ENCODE data around the gene WDR89.
"Not testable (repeated sequence)": the region's sequence is repeated elsewhere in the genome, so short reads cannot be mapped to it uniquely, and the experiment has no call there.

The WDR89 gene

DNA sequence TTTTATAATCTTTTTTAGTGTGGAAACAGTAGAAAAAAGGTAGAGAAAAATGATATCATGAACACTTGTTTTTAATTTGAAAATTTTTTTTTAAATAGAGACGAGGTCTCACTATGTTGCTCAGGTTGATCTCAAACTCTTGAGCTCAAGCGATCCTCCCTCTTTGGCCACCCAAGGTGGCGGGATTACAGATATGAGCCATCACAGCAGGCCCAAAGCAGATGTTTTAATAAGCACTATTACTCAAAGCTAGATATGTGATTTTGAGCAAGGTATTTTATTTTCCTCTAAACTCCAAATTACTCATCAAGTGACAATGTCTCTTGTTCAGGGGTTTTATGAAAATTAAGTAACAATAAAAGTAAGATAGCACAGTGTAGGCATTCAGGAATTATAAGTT lies 10.7 kb upstream of the WDR89 start:
- DNase-seq: peak; percentile 35

DNA sequence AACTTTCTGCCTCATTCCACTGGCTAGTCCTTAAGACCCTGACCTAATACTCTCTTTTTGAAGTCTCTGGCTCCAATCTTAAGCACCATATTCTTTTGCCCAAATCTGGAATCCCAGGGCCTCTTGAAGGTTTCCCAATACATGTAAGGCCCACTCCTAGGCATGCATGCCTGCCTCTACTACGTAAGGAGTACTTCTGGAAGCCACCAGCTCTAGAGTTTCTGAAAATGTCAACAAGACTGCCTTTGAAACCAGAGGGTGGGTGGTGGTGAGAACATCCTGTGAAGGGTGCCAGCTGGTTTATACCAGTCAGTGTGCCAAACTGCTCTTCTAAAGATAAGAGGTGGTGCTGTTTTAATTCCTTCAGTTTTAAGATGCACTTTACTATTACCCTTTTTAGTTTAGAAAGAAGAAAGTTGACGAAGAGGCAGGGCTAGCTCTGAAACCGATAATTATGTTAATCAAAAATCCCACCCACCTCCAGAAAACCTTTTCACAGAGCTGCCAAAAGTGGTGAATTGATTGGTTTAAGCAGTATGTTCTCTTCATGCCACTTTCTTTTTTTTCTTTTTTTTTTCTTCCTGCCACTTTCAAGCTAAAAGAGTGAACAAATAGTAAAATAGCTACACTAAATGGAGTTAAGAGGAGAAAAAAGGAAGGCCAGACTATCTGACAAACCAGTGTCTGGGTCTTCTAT lies 8.7 kb upstream of the WDR89 start:
- DNase-seq: peak; percentile 56

DNA sequence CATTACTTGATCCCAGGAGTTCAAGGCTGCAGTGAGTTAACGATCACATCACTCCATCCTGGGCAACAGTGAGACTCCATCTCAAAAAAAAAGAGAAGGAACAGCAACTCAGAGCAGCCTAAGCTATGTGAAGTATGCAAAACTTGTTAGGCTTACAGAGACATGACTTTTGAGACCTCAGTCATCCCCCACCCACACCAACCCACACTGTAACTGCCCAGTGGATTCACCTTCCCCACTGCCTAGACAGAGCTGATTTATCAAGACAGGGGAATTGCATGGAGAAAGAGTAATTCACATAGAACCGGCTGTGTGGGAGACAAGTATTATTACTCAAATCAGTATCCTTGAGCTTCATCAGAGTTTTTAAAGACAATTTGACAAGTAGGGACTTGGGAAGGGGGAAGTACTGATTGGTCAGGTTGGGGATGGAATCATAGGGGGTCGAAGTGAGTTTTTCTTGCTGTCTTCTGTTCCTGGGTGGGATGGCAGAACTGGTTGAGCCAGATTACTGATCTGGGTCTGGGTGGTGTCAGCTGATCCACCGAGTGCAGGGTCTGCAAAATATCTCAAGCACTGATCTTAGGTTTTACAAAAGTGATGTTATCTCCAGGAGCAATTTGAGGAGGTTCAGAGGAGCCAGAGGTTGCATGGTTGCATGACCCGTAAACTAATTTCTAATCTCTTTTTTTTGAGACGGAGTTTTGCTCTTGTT lies 6.2 kb upstream of the WDR89 start:
- no peak for DNase-seq

DNA sequence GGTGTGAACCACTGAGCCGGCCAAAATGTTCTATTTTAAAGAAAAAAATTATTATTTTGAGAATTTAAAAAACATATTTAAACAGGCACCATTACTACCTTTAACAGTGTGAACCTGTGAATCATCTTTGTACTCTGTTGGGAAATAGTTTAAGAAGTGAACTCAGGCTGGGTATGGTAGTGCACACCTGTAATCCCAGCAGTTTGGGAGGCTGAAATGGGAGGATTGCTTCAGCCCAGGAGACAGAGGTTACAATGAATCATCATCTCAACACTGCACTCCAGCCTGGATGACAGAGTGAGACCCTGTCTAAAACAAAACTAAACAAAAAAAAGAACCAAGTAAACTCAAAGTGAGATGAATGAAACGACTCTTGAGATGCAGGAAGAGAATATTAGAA lies 3.1 kb upstream of the WDR89 start:
- DNase-seq: peak; percentile 4

DNA sequence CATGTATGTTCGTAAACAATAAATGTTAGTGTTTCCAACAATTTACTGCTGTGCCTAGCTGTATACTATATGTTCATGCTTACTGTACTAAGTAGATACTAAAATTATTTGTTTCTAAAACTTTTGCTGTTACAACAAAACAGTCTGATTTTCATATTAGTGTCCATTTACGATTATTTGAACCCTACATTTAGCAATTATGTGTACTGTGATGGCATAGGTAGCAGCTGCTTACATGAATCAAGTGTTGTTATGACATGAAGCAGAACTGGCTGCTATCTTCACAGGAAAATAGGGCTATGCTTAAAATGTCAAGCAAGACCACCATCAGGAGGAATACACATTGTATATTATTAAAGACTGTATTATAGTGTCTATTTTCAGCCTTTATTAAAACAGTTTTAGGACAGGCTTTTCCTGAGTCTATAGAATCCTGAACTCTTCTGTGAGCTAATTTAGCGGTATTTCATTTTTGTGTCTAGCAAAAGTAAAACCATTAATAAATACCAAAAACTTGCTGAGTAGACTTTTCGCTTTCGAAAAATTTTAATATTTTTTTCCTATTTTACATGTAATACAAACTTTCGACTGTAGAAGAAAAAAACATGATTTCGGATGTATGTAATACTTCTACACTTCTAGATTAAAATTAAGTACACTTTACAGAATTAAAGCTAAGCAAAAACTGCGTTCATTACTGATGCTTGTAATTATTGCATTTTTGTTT lies 1.1 kb upstream of the WDR89 start:
- DNase-seq: no peak

DNA sequence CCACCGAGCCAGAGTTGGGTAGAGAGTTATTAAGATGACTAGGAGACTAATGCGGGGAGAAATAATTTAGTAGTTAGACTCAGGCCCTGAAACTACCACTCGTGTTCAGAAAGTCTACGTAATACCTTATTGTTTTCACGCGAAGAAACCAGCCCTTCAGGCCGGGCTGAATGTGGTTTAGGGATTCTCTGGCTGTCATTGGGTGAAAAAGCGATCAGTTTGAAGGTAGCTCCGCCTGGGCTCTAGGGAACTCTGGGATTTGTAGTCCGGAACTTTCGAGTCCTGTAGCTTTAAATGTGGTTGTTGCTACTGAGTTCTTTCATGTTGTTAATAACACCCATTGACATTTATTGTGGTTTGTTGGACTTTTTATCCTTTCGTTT lies 549 bp upstream of the WDR89 start:
- DNase-seq: peak; percentile 92

DNA sequence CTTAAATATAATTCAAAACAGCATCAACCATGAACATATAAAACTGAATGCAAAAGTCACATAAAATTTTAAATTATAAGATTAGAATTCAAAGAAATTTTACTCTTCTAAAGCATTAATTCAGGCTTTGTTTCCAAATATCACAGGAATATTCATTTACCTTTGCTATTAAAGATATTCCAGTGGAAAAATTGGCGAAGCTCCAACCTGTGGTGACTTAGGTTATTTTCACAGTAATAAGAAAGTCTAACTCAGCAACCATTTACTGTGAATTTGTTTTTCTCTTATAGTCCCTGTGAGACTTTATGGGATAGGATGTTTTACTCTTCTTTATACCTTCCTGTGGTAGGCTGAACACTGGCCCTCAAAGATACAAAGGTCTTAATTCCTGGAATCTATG lies 3.2 kb downstream of the WDR89 start:
- no peak for DNase-seq

DNA sequence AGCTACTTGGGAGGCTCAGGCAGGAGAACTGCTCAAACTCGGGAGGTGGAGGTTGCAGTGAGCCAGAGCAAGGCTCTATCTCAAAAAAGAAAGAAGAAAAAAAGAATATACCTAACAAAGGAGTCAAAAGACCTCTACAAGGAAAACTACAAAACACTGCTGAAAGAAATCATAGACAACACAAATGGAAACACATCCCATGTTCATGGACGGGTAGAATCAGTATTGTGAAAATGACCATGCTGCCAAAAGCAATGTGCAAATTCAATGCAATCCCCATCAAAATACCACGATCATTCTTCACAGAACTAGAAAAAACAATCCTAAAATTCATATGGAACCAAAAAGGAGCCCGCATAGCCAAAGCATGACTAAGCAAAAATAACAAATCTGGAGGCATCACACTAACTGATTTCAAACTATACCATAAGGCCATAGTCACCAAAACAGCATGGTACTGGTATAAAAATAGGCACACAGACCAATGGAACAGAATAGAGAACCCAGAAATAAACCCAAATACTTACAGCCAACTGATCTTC lies 5.5 kb downstream of the WDR89 start:
- DNase-seq: not testable (repeated sequence)

DNA sequence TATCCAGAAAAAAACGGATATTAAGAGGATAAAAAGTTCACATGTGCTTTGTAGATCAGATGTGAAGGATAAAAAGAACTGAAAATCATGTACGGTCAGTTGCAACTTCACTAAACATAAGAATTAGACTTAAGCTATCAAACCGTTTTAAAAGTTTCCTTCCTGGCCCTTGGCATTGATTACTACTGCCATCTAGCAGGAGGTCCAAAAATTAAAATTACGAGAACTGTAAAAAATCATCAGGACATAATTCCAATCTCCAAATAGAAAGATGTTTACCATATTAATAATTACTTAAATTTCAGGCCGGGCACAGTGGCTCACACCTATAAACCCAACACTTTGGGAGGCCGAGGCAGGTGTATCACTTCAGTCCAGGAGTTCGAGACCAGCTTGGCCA lies 7.9 kb downstream of the WDR89 start:
- DNase-seq: no peak

DNA sequence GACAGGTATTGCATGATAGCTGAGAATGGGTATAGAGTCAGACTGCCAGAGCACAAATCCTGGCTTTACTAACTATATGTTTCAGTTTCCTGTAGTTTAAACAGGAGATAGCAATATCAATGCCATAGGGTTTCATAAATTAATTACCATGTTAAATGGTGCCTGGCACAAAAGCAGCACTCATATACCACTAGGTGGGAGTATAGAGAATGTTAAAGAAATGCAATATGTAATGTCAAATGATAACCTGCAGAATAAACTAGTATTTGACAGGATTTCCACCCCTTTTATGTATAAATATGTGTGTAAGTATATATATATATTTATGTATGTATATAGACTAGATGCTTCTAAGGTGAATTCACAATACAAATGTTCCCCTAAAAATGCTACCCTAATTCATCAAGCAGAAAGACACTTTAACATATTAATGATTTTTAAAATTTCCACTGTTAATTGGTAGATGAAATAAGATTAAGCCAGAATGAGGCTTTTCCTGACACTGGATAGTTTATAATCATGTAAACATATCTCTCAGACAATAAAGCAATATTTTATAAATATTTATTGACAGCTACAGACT lies 8.6 kb downstream of the WDR89 start:
- peak; percentile 40 for DNase-seq

DNA sequence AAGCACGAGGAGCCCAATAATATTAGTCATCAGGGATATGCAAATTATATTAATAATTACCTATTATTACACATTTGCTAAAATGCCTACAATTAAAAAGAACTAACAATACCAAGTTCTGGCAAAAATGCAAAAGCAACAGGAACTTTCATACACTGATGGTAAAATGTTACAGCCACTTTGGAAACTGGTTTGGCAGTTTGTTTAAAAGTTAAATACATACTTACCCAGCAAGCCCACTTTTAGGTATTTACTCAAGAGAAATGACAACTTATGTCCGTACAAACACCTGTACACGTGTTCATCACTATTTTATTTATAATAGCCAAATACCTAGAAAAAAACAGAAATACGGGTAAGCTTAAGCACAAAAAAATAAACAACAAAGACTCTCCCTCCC lies 17.0 kb downstream of the WDR89 start:
- DNase-seq: no peak

DNA sequence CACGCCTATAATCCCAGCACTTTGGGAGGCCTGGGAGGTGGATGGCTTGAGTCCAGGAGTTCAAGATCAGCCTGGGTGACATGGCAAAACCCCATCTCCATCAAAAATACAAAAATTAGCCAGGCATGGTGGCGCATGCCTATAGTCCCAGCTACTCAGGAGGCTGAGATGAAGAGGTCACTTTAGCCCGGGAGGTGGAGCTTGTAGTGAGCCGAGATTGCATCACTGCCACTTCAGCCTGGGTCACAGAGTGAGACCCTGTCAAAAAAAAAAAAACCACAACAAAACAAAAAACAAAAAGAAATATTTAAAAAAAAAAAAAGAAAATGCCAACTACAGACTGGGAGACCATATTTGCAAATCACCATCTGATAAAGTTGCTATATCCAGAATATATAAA lies 17.5 kb downstream of the WDR89 start:
- no peak for DNase-seq

DNA sequence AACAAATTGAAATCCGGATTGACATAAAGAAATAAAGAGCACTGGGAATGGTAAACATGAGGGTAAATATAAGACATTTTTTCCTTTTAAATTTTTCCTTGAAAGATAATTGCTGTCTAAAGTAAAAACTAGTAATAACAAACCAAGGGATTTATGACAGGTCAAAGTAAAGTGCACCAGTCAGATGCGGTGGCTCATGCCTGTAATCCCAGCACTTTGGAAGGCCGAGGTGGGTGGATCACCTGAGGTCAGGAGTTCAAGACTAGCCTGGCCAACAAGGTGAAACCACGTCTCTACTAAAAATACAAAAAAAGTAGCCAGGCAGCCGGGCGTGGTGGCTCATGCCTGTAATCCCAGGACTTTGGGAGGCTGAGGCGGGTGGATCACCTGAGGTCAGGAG lies 19.7 kb downstream of the WDR89 start:
- not testable (repeated sequence) for DNase-seq

DNA sequence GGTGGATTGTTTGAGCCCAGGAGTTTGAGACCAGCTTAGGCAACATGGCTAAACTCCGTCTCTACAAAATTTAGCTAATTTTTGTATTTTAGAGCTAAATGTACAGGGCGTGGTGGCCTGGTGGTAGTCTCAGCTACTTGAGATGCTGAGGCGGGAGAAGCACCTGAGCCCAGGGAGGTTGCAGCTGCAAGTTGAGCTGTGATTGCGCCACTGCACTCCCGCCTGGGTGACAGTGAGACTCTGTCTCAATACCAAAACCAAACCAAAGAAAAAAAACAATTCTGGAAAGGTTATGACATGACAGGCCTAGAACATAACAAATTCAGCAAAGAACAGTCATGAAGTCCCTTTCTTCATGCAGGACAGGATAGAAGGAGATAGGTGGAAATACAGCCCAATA lies 25.7 kb downstream of the WDR89 start:
- DNase-seq: no peak

DNA sequence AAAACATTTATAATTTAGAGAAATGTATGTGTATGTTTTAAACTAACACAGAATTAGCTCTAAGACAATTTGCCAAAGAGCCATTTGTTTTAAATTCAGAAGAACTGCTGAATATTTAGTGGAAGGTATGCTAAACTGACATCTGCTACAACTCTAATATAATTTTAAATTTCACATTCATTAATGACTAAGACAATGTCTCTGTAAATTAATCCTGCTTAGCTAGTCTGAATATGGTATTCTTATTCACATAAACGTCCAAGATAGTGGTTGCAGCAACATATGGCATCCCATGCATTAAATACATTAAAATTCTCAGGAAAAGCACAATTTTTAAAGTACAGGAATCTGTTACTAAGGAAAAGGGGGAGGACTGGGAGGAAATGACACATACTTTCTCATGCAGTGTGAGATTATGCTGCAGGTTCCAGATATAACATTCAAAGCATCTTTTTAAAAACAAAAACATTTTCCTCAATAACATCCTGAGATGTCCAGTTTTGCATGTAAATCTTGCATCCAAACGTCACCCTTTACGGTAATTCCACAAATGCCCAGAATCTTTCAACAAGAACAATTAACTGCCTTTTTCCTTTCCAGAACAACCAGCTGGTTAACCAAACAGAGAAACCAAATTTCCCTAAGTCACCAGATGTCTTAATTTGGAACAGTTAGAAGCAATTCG lies 26.9 kb downstream of the WDR89 start:
- DNase-seq: no peak

DNA sequence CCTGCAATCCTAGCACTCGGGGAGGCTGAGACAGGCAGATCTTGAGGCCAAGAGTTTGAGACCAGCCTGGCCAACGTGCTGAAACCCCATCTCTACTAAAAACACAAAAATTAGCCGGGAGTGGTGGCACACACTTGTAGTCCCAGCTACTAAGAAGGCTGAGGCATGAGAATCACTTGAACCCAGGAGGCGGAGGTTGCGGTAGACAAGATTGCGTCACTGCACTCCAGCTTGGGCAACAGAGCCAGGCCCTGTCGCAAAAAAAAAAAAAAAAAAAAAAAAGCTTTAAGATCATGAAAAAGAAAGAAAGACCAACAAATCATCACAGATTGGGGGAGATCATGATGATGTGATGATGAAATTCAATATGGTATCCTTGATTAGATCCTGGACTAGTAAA lies 30.6 kb downstream of the WDR89 start:
- DNase-seq: no peak

DNA sequence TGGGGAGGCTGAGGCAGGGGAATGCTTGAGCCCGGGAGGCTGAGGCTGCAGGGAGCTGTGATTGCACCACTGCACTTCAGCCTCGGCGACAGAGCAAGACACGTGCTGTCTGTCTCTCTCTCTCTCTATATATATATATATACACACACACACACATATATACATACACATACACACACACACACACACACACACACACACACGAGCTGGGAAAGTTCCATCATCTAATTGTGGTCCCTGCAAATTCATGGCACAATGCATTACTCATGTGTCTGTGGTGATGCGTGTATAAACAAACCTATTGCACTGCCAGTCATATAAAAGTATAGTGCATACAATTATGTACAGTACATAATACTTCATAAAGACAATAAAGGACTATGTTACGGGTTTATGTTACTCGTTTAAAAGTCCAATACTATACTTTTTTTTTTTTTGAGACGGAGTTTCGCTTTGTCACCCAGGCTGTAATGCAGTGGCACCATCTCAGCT lies 36.6 kb downstream of the WDR89 start:
- no peak for DNase-seq

DNA sequence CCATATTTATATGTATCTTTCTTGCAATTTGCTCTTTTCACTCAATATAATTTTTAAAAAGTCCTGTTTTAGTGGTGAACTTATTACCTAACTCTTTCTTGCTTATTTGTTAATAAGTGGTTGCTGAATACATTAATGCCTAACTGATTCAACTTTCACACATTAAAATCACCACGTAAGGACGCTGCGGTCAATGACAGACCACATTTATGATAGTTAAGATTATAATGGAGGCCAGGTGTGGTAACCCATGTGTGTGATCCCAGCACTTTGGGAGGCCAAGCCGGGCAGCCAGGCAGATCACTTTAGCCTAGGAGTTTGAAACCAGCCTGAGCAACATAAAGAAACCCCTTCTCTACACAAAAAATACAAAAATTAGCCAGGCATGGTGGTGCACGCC lies 37.0 kb downstream of the WDR89 start:
- DNase-seq: no peak

DNA sequence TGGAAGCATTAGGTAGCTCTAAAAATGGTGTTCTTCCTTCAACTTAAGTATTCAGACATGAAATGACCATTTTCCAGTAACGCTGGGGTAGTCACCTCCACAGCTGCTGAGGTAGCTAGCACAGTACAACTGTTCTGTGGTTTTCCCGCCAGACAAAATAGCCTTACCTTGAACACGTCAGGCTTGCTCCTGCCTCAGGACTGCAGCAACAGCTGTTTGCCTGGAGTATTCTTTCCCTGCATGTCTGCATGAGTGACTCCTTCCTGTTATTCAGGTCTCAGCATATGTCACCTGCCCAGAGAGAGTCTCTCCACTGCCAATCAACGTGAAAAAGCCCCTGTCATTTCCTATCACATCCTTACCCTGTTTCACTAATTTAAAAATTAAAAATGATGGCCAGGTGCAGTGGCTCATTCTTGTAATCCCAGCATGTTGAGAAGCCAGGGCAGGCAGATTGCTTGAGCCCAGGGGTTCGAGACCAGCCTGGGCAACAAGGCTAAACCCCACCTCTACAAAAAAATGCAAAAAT lies 37.9 kb downstream of the WDR89 start:
- no peak for DNase-seq

DNA sequence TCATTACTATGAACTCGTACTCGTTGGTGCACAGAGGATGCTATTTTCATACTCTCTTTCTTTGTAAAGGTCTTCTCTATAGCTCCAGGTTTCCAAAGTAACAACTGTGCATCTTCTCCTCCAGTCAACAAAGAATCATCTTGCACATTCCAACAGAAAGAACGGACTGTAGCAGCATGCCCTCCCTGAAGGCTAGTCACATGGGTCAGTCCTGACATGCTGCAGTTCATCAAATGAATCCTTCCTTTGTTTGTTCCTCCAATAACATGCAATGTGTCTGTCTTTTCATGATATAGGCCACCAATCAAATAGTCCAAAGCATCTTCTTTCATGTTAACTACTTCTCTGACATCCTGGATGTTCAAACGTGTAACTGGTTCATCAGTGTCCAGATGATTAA lies 42.9 kb downstream of the WDR89 start:
- no peak for DNase-seq

DNA sequence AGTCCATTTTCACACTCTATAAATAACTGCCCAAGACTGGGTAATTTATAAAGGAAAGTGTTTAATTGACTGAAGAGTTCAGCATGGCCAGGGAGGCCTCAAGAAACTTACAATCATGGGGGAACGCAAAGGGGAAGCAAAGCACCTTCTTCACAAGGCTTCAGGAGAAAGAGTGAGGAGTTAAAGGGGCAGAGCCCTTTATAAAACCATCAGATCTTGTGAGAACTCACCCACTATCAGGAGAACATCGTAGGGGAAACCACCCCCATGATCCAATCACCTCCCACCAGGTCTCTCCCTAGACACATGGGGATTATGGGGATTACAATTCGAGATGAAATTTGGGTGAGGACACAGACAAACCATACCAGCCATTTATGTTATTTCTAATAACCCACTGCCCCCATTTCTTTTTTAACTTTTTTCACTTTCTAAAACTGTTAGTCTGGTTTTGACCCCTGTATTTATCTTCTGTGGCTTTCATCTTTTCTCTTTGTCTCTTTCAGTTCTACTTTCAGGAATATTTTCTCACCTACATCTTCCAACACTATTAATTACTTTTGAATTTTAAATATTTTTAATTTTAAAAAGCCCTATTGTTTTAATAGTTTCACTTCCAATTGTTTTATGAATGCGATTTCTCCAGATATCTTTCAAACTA lies 44.5 kb downstream of the WDR89 start:
- DNase-seq: no peak
